Measurements from ENCODE around the gene TCERG1L. TPM values are rescaled to one million over a fixed set of nuclear protein-coding genes. Genes with fewer than 3 reads are reported as not detected.

The TCERG1L gene
- polyA plus RNA-seq, 1 donor from 2014 or later: 0.53 TPM

DNA sequence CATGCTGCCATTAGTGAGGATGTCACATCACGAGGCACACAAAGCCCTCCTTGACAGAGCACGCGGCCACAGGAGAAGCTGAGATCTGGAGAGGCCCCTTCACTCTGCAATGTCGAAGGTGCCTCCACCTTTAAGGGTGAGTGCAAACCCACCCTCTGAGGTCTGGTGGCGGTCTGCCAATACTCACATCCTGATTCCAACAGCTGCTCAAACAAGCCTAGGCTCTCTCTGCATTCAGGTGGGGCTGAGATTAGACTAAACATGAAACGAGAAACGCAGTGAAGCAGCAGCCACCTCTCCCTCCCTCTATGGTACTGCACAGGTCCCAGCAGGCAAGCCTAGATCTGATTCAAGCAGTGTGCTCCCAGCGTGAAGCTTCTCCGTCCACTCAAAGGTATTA, 151.8 kb downstream of the TCERG1L start:
- Histone ChIP-seq H3K27ac (ENCODE audit: low read length) (no peak overlapping the region), H3K9me2 (ENCODE audit: insufficient read depth, low read length) (no peaks in the 10 kb centered on the region), H3K79me2 (replicated peaks; ENCODE audit: insufficient read depth, low read length) (no peaks in the 10 kb centered on the region), H3K9me3 (ENCODE audit: low read length) (no peaks in the 10 kb centered on the region), H3K4me3 (ENCODE audit: low read length) (no peak overlapping the region), H4K20me1 (ENCODE audit: insufficient read depth) (no peaks in the 10 kb centered on the region), H3F3A (ENCODE audit: insufficient read depth, low read length, poor library complexity, severe bottlenecking) (no peaks in the 10 kb centered on the region), H3K36me3 (ENCODE audit: insufficient read depth, low read length) (no peaks in the 10 kb centered on the region), H3K27me3 (ENCODE audit: insufficient read depth, low read depth, low read length) (no peaks in the 10 kb centered on the region), H3K9ac (ENCODE audit: low read length) (no peak overlapping the region), H2AFZ (ENCODE audit: low read depth, low read length) (no peak overlapping the region), H3K4me2 (ENCODE audit: low read length) (no peak overlapping the region)
- no peak for TF ChIP-seq SMC3 (conservative IDR thresholded peaks at IDR 0.05; ENCODE audit: poor library complexity)
- no peak for TF ChIP-seq EZH2 (IDR thresholded peaks at IDR 0.05; ENCODE audit: borderline replicate concordance, insufficient read depth, low read length, poor library complexity, severe bottlenecking)
- no peak for TF ChIP-seq TAF1 (IDR thresholded peaks at IDR 0.05; ENCODE audit: low read depth)
- no peak for TF ChIP-seq RAD21 (conservative IDR thresholded peaks at IDR 0.05)
- no peak for TF ChIP-seq MXI1 (conservative IDR thresholded peaks at IDR 0.05; ENCODE audit: poor library complexity, severe bottlenecking)
- TF ChIP-seq, protein P1, sequence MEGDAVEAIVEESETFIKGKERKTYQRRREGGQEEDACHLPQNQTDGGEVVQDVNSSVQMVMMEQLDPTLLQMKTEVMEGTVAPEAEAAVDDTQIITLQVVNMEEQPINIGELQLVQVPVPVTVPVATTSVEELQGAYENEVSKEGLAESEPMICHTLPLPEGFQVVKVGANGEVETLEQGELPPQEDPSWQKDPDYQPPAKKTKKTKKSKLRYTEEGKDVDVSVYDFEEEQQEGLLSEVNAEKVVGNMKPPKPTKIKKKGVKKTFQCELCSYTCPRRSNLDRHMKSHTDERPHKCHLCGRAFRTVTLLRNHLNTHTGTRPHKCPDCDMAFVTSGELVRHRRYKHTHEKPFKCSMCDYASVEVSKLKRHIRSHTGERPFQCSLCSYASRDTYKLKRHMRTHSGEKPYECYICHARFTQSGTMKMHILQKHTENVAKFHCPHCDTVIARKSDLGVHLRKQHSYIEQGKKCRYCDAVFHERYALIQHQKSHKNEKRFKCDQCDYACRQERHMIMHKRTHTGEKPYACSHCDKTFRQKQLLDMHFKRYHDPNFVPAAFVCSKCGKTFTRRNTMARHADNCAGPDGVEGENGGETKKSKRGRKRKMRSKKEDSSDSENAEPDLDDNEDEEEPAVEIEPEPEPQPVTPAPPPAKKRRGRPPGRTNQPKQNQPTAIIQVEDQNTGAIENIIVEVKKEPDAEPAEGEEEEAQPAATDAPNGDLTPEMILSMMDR (IDR thresholded peaks at IDR 0.05; ENCODE audit: poor library complexity, severe bottlenecking): no peak
- TF ChIP-seq, protein P2, sequence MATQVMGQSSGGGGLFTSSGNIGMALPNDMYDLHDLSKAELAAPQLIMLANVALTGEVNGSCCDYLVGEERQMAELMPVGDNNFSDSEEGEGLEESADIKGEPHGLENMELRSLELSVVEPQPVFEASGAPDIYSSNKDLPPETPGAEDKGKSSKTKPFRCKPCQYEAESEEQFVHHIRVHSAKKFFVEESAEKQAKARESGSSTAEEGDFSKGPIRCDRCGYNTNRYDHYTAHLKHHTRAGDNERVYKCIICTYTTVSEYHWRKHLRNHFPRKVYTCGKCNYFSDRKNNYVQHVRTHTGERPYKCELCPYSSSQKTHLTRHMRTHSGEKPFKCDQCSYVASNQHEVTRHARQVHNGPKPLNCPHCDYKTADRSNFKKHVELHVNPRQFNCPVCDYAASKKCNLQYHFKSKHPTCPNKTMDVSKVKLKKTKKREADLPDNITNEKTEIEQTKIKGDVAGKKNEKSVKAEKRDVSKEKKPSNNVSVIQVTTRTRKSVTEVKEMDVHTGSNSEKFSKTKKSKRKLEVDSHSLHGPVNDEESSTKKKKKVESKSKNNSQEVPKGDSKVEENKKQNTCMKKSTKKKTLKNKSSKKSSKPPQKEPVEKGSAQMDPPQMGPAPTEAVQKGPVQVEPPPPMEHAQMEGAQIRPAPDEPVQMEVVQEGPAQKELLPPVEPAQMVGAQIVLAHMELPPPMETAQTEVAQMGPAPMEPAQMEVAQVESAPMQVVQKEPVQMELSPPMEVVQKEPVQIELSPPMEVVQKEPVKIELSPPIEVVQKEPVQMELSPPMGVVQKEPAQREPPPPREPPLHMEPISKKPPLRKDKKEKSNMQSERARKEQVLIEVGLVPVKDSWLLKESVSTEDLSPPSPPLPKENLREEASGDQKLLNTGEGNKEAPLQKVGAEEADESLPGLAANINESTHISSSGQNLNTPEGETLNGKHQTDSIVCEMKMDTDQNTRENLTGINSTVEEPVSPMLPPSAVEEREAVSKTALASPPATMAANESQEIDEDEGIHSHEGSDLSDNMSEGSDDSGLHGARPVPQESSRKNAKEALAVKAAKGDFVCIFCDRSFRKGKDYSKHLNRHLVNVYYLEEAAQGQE (IDR thresholded peaks at IDR 0.05; ENCODE audit: borderline replicate concordance): no peak
- TF ChIP-seq POLR2AphosphoS5 (IDR thresholded peaks at IDR 0.05): no peak
- TF ChIP-seq EP300 (conservative IDR thresholded peaks at IDR 0.05; ENCODE audit: poor library complexity, severe bottlenecking): no peak

DNA sequence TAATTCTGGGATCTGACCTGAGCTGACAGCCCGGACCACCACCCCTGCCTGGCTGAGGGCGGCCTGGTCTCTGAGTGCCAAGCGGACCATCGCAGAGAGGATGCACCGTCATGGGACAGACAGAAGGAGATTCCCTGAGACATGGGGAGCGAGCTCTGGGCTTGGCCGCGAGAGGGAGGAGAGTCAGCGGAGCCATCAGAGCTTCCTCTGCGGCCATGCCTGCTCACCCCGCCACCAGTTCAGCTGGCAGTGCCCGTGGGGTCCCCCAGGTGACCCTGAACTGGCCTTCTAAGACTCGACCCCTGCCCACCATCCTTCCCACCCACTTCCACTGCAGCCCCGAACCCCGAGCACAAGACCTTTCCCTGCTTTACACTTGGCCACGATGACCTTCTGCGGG, 152.8 kb downstream of the TCERG1L start:
- Histone ChIP-seq H3K27ac (ENCODE audit: low read length) (no peak overlapping the region), H3F3A (ENCODE audit: insufficient read depth, low read length, poor library complexity, severe bottlenecking) (no peaks in the 10 kb centered on the region), H3K9ac (ENCODE audit: low read length) (no peak overlapping the region), H3K4me2 (ENCODE audit: low read length) (no peak overlapping the region), H4K20me1 (ENCODE audit: insufficient read depth) (no peaks in the 10 kb centered on the region), H3K79me2 (replicated peaks; ENCODE audit: insufficient read depth, low read length) (no peaks in the 10 kb centered on the region), H3K9me2 (ENCODE audit: insufficient read depth, low read length) (no peaks in the 10 kb centered on the region), H3K27me3 (ENCODE audit: insufficient read depth, low read depth, low read length) (no peaks in the 10 kb centered on the region), H2AFZ (ENCODE audit: low read depth, low read length) (no peak overlapping the region), H3K36me3 (ENCODE audit: insufficient read depth, low read length) (no peaks in the 10 kb centered on the region), H3K9me3 (ENCODE audit: low read length) (no peaks in the 10 kb centered on the region), H3K4me3 (ENCODE audit: low read length) (no peak overlapping the region)
- TF ChIP-seq TAF1 (IDR thresholded peaks at IDR 0.05; ENCODE audit: low read depth) (no peak), MXI1 (conservative IDR thresholded peaks at IDR 0.05; ENCODE audit: poor library complexity, severe bottlenecking) (no peak), RAD21 (conservative IDR thresholded peaks at IDR 0.05) (no peak), EZH2 (IDR thresholded peaks at IDR 0.05; ENCODE audit: borderline replicate concordance, insufficient read depth, low read length, poor library complexity, severe bottlenecking) (no peak), SMC3 (conservative IDR thresholded peaks at IDR 0.05; ENCODE audit: poor library complexity) (no peak), EP300 (conservative IDR thresholded peaks at IDR 0.05; ENCODE audit: poor library complexity, severe bottlenecking) (no peak), POLR2AphosphoS5 (IDR thresholded peaks at IDR 0.05) (no peak)
- TF ChIP-seq, protein P2 (IDR thresholded peaks at IDR 0.05; ENCODE audit: borderline replicate concordance): no peak
- TF ChIP-seq, protein P1 (IDR thresholded peaks at IDR 0.05; ENCODE audit: poor library complexity, severe bottlenecking): no peak
